ENCODE data around the gene ITPR2.

DNA sequence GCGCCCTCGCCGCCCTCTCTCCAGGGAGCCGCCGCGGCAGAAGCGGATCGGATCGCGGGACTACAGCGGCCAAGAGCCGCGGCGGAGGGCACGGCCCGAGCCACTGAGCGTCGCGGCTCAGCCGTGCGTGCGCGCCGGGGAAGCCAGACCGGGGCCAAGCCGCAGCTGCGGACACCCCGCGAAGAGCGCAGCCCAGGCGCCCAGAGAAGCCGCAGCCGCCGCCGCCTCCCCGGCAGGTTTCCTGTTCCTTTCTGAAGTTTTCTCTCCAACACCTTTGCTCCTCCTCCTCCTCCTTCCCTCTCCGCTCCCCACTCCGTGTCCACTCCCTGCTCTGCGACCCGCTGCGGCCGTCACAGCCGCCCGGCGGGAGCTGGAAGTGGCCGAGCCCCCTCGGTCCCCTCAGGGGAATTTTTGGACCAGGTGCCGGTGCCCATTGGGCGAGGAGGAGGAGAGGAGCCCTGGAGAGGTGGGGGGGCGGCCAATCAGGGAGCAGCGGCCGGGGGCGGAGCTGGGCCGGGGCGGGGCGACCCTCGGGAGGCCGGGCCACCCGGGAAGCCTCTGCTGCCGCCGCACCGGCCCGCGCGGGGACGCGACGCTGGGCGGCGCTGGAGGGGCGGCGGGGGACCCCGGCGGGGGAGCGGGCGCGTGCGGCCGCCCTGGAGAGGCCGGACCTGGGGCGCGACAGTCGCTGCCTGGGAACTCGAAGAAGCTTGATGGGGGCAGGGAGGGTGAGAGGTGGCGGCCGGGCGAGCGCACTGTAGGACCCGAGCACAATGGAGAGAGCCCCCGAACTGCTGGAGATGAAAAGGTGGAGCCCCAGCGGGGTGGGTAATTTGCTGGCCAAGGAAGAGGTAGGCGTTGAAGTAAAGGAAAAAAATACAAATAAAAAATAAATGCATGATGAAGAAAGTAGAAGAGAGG lies at the start of gene ITPR2:
- TF ChIP-seq, protein P1, sequence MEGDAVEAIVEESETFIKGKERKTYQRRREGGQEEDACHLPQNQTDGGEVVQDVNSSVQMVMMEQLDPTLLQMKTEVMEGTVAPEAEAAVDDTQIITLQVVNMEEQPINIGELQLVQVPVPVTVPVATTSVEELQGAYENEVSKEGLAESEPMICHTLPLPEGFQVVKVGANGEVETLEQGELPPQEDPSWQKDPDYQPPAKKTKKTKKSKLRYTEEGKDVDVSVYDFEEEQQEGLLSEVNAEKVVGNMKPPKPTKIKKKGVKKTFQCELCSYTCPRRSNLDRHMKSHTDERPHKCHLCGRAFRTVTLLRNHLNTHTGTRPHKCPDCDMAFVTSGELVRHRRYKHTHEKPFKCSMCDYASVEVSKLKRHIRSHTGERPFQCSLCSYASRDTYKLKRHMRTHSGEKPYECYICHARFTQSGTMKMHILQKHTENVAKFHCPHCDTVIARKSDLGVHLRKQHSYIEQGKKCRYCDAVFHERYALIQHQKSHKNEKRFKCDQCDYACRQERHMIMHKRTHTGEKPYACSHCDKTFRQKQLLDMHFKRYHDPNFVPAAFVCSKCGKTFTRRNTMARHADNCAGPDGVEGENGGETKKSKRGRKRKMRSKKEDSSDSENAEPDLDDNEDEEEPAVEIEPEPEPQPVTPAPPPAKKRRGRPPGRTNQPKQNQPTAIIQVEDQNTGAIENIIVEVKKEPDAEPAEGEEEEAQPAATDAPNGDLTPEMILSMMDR (IDR thresholded peaks at IDR 0.05) = no peak
- peak in 1 of 2 donors; percentile 86 for TF ChIP-seq POLR2A (IDR thresholded peaks at IDR 0.05)
- TF ChIP-seq POLR2AphosphoS5 (IDR thresholded peaks at IDR 0.05; ENCODE audit: insufficient read depth in 1 of 2, low read depth in 1 of 2) = peak; percentile 38 to 96
